ENCODE results near the gene TVP23A.

TVP23A gene

GRCh38 chr16:10865991-10866966 is 47.7 kb upstream of the TVP23A start:
- Histone ChIP-seq H3K4me2 (ENCODE audit: low read depth, low read length) (no peak overlapping the region), H3K36me3 (replicated peaks; ENCODE audit: insufficient read depth, low read length) (no peaks in the 10 kb centered on the region), H3K79me2 (ENCODE audit: low read length) (no peaks in the 10 kb centered on the region), H3K9me3 (replicated peaks; ENCODE audit: insufficient read depth, low read length) (no peaks in the 10 kb centered on the region), H3K4me1 (ENCODE audit: low read length) (peaks cover 26% of the 10 kb centered on the region), H3K4me3 (ENCODE audit: low read length) (no peak overlapping the region), H3K27ac (ENCODE audit: low read length) (no peak overlapping the region), H3K9me2 (replicated peaks; ENCODE audit: insufficient read depth, low read length) (no peaks in the 10 kb centered on the region), H2AFZ (ENCODE audit: low read length) (no peak overlapping the region), H4K20me1 (ENCODE audit: insufficient read depth, low read length) (no peaks in the 10 kb centered on the region), H3F3A (ENCODE audit: insufficient read depth, low read length) (peaks cover 20% of the 10 kb centered on the region), H3K27me3 (replicated peaks; ENCODE audit: insufficient read depth, low read length) (no peaks in the 10 kb centered on the region), H3K9ac (ENCODE audit: low read length) (no peak overlapping the region)
- TF ChIP-seq, protein P1, sequence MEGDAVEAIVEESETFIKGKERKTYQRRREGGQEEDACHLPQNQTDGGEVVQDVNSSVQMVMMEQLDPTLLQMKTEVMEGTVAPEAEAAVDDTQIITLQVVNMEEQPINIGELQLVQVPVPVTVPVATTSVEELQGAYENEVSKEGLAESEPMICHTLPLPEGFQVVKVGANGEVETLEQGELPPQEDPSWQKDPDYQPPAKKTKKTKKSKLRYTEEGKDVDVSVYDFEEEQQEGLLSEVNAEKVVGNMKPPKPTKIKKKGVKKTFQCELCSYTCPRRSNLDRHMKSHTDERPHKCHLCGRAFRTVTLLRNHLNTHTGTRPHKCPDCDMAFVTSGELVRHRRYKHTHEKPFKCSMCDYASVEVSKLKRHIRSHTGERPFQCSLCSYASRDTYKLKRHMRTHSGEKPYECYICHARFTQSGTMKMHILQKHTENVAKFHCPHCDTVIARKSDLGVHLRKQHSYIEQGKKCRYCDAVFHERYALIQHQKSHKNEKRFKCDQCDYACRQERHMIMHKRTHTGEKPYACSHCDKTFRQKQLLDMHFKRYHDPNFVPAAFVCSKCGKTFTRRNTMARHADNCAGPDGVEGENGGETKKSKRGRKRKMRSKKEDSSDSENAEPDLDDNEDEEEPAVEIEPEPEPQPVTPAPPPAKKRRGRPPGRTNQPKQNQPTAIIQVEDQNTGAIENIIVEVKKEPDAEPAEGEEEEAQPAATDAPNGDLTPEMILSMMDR (IDR thresholded peaks at IDR 0.05; ENCODE audit: low read length): no peak
- TF ChIP-seq EZH2 (optimal IDR thresholded peaks at IDR 0.05; ENCODE audit: low read depth, low read length): no peak
- TF ChIP-seq EZH2phosphoT487 (IDR thresholded peaks at IDR 0.05; ENCODE audit: low read length): no peak
- DNase-seq: no peak

- H3K79me2 ChIP-seq (ENCODE audit: low read length): no peaks in the 10 kb centered on the region
- no peak overlapping the region for H3K9ac ChIP-seq (ENCODE audit: low read length)
- no peaks in the 10 kb centered on the region for H4K20me1 ChIP-seq (ENCODE audit: insufficient read depth, low read length)
- H3K27me3 ChIP-seq (replicated peaks; ENCODE audit: insufficient read depth, low read length): no peaks in the 10 kb centered on the region
- TF ChIP-seq, protein P1 (IDR thresholded peaks at IDR 0.05; ENCODE audit: low read length): no peak
- TF ChIP-seq EZH2 (optimal IDR thresholded peaks at IDR 0.05; ENCODE audit: low read depth, low read length) (no peak), EZH2phosphoT487 (IDR thresholded peaks at IDR 0.05; ENCODE audit: low read length) (no peak)
- H3K9me2 ChIP-seq (replicated peaks; ENCODE audit: insufficient read depth, low read length): no peaks in the 10 kb centered on the region
- no peaks in the 10 kb centered on the region for H3K4me1 ChIP-seq (ENCODE audit: low read length)
- no peak for DNase-seq
- H3K36me3 ChIP-seq (replicated peaks; ENCODE audit: insufficient read depth, low read length): no peaks in the 10 kb centered on the region
- no peaks in the 10 kb centered on the region for H3F3A ChIP-seq (ENCODE audit: insufficient read depth, low read length)
- no peak overlapping the region for H3K27ac ChIP-seq (ENCODE audit: low read length)
- H3K9me3 ChIP-seq (replicated peaks; ENCODE audit: insufficient read depth, low read length): no peaks in the 10 kb centered on the region
- no peak overlapping the region for H3K4me2 ChIP-seq (ENCODE audit: low read depth, low read length)
- no peak overlapping the region for H2AFZ ChIP-seq (ENCODE audit: low read length)
- H3K4me3 ChIP-seq (ENCODE audit: low read length): no peak overlapping the region
These were observed 43.8 kb upstream of the TVP23A start for GRCh38 chr16:10862438-10862837.

- no peak overlapping the region for H3K27ac ChIP-seq (ENCODE audit: low read length)
- H3K79me2 ChIP-seq (ENCODE audit: low read length): no peaks in the 10 kb centered on the region
- H3K9me3 ChIP-seq (replicated peaks; ENCODE audit: insufficient read depth, low read length): no peaks in the 10 kb centered on the region
- no peak overlapping the region for H3K4me2 ChIP-seq (ENCODE audit: low read depth, low read length)
- H3K4me1 ChIP-seq (ENCODE audit: low read length): no peaks in the 10 kb centered on the region
- H3K9me2 ChIP-seq (replicated peaks; ENCODE audit: insufficient read depth, low read length): no peaks in the 10 kb centered on the region
- no peaks in the 10 kb centered on the region for H3K36me3 ChIP-seq (replicated peaks; ENCODE audit: insufficient read depth, low read length)
- H3F3A ChIP-seq (ENCODE audit: insufficient read depth, low read length): no peaks in the 10 kb centered on the region
- TF ChIP-seq EZH2phosphoT487 (IDR thresholded peaks at IDR 0.05; ENCODE audit: low read length) (no peak), EZH2 (optimal IDR thresholded peaks at IDR 0.05; ENCODE audit: low read depth, low read length) (no peak)
- TF ChIP-seq, protein P1 (IDR thresholded peaks at IDR 0.05; ENCODE audit: low read length): no peak
- H3K4me3 ChIP-seq (ENCODE audit: low read length): no peak overlapping the region
- no peaks in the 10 kb centered on the region for H3K27me3 ChIP-seq (replicated peaks; ENCODE audit: insufficient read depth, low read length)
- no peak overlapping the region for H2AFZ ChIP-seq (ENCODE audit: low read length)
- H3K9ac ChIP-seq (ENCODE audit: low read length): no peak overlapping the region
- no peaks in the 10 kb centered on the region for H4K20me1 ChIP-seq (ENCODE audit: insufficient read depth, low read length)
- DNase-seq: no peak
These were observed 41.1 kb upstream of the TVP23A start for GRCh38 chr16:10859658-10860057.
